ENCODE results near the gene CBLB.

DNA sequence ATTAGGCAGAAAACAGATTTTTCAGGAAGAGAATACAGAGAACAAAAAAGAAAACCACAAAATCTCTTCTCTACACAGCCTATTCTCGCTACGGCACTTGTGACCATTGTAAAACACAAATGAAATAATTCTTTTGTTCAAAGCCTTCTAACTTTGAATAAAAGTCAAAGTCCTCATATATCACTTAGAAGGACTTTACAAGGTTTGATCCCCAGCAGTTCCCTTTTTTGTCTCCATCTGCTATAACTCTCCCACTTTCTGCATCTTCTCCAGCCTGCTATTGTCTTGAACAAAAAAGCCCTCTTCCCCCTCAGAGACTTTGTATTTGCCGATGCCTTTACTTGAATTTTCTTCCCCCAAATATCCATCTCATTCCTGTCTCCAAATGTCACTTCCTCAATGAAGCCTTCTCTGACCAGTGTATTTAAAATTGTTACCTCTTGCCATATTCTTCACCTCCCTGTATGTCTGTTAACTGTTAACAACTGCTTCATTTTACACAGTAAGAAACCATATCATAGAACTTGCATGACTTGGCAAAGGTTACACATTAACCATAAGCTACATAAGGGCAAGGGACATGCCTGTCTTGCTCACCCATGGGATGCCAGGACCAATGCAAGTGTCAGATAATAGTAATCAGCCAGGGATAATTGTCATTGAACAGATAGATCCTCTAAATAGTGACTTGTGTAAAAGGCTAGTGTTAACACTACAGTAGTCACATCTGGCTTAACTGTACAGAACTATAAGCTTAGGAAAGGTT lies 122.4 kb downstream of the CBLB start:
- TF ChIP-seq NR1H2 (CRISPR knock-in tag; IDR thresholded peaks at IDR 0.05), result no peak
- no peak for TF ChIP-seq MXI1 (IDR thresholded peaks at IDR 0.05; ENCODE audit: low read depth, low read length)
- no peak for TF ChIP-seq BRCA1 (IDR thresholded peaks at IDR 0.05)
- no peak for TF ChIP-seq BRCA1 (CRISPR knock-in tag; IDR thresholded peaks at IDR 0.05)
- TF ChIP-seq POLR2AphosphoS5 (IDR thresholded peaks at IDR 0.05; ENCODE audit: control insufficient read depth, insufficient read depth, low read depth, low read length), result no peak
- TF ChIP-seq ZFP1 (CRISPR knock-in tag; IDR thresholded peaks at IDR 0.05), result no peak
- no peak for TF ChIP-seq NR2C2 (CRISPR knock-in tag; IDR thresholded peaks at IDR 0.05)
- TF ChIP-seq NR2C2 (tag; IDR thresholded peaks at IDR 0.05), result no peak
- no peak for TF ChIP-seq HDAC8 (tag; IDR thresholded peaks at IDR 0.05)
- no peak for TF ChIP-seq CBX2 (IDR thresholded peaks at IDR 0.05; ENCODE audit: insufficient read depth, low read length, poor library complexity, severe bottlenecking)
- no peak for TF ChIP-seq ZNF830 (CRISPR knock-in tag; IDR thresholded peaks at IDR 0.05)
- no peak for TF ChIP-seq ZNF717 (CRISPR knock-in tag; IDR thresholded peaks at IDR 0.05)

Data from K562 (cell line).